GM23248 (cell line): ENCODE data around the gene UNC93A.

Experiments
- EZH2 ChIP-seq: fragments of 200-600 bp; sonication (generic); IDR thresholded peaks from 2 replicates; pipeline ENCODE4 v1.6.1; 2018; ENCODE audit warnings: antibody characterized with exemption, mild to moderate bottlenecking; ENCODE audit not compliant: insufficient read depth, poor library complexity, severe bottlenecking
- EZH2phosphoT487 ChIP-seq: fragments of 200-600 bp; sonication (generic); IDR thresholded peaks from 2 replicates; pipeline ENCODE4 v1.6.1; 2018; ENCODE audit warnings: antibody characterized with exemption, moderate library complexity, mild to moderate bottlenecking, low read depth; ENCODE audit not compliant: insufficient read depth

GRCh38 chr6:167275001-167275400, 16.1 kb upstream of the UNC93A start:
- TF ChIP-seq EZH2phosphoT487 (no peak), EZH2 (no peak)
